ENCODE measurements around the gene CDK5R1.

DNA sequence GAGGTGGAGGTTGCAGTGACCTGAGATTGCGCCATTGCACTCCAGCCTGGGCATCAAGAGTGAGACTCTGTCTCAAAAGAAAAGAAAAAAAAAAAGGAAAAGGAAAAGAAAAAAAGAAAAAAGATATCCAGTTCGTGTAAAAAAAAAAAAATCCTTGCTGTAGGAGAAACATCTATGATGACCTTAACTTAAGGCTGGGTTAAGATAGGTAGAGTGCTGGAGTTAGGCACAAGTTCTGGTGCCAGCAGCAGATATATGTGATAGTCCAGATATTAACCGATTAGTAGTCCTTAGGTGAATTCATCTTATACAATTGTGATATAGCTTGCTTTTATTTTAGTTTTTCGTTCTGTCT is 25.3 kb upstream of the CDK5R1 start:
- TF ChIP-seq EZH2 (IDR thresholded peaks at IDR 0.05; ENCODE audit: borderline replicate concordance, low read depth, low read length, poor library complexity, severe bottlenecking), result no peak
- TF ChIP-seq, protein P1, sequence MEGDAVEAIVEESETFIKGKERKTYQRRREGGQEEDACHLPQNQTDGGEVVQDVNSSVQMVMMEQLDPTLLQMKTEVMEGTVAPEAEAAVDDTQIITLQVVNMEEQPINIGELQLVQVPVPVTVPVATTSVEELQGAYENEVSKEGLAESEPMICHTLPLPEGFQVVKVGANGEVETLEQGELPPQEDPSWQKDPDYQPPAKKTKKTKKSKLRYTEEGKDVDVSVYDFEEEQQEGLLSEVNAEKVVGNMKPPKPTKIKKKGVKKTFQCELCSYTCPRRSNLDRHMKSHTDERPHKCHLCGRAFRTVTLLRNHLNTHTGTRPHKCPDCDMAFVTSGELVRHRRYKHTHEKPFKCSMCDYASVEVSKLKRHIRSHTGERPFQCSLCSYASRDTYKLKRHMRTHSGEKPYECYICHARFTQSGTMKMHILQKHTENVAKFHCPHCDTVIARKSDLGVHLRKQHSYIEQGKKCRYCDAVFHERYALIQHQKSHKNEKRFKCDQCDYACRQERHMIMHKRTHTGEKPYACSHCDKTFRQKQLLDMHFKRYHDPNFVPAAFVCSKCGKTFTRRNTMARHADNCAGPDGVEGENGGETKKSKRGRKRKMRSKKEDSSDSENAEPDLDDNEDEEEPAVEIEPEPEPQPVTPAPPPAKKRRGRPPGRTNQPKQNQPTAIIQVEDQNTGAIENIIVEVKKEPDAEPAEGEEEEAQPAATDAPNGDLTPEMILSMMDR (conservative IDR thresholded peaks at IDR 0.05; ENCODE audit: low read depth, low read length), result no peak; the same call in 1 of the 2 replicates

All from A673 (cell line).